SU-DHL-6 (cell line): ENCODE measurements around the gene SLC44A1.

Experiments
- H2AFZ ChIP-seq: fragments of 200-600 bp; sonication (generic); 2 replicates; pipeline ENCODE4 v1.6.1; 2014; ENCODE audit warnings: low read depth, mild to moderate bottlenecking, moderate library complexity, mixed read lengths, antibody characterized with exemption, low read length; ENCODE audit not compliant: severe bottlenecking
- H3F3A ChIP-seq: fragments of 200-600 bp; shearing (Covaris generic); 2 replicates; pipeline ENCODE4 v1.6.0; 2016; ENCODE audit warnings: antibody characterized with exemption, mild to moderate bottlenecking; ENCODE audit not compliant: insufficient read depth
- H3K27ac ChIP-seq: fragments of 200-600 bp; sonication (generic); 2 replicates; pipeline ENCODE4 v1.5.1; 2016; ENCODE audit warnings: low read depth, mild to moderate bottlenecking, low read length, moderate library complexity, mixed read lengths
- H3K27me3 ChIP-seq: fragments of 200-600 bp; sonication (generic), shearing (Covaris generic); 2 replicates; pipeline ENCODE4 v1.6.0; 2014; ENCODE audit warnings: mild to moderate bottlenecking, low read length
- H3K36me3 ChIP-seq: fragments of 200-600 bp; sonication (generic); 2 replicates; pipeline ENCODE4 v1.6.1; 2014; ENCODE audit warnings: mild to moderate bottlenecking, low read length, mixed read lengths
- H3K4me2 ChIP-seq: fragments of 300-600, 200-600 bp; shearing (Covaris generic), sonication (generic); 2 replicates; pipeline ENCODE4 v1.6.0; 2014; ENCODE audit warnings: low read length, low read depth, mild to moderate bottlenecking; ENCODE audit not compliant: poor library complexity, severe bottlenecking
- H3K4me3 ChIP-seq: fragments of 200-600 bp; sonication (generic); 2 replicates; pipeline ENCODE4 v1.5.1; 2014; ENCODE audit warnings: antibody characterized with exemption, low read length, mild to moderate bottlenecking, mixed read lengths; ENCODE audit not compliant: insufficient read depth, poor library complexity, severe bottlenecking
- H3K79me2 ChIP-seq: fragments of 200-600 bp; sonication (generic); 2 replicates; pipeline ENCODE4 v1.6.1; 2014; ENCODE audit warnings: mild to moderate bottlenecking, low read length, moderate library complexity; ENCODE audit not compliant: insufficient read depth
- H3K9ac ChIP-seq: fragments of 200-600 bp; sonication (generic); 2 replicates; pipeline ENCODE4 v1.7.0; 2014; ENCODE audit warnings: mild to moderate bottlenecking, low read length
- H3K9me2 ChIP-seq: fragments of 200-600 bp; sonication (generic); replicated peaks from 2 replicates; pipeline ENCODE4 v1.6.1; 2014; ENCODE audit warnings: low read length; ENCODE audit not compliant: insufficient read depth
- H3K9me3 ChIP-seq: fragments of 200-600 bp; sonication (generic); 2 replicates; pipeline ENCODE4 v1.6.1; 2014; ENCODE audit warnings: low read length, mixed read lengths; ENCODE audit not compliant: insufficient read depth
- H4K20me1 ChIP-seq: fragments of 200-600 bp; sonication (generic); 2 replicates; pipeline ENCODE4 v1.6.1; 2014; ENCODE audit warnings: low read depth, mild to moderate bottlenecking, antibody characterized with exemption, low read length, moderate library complexity, mixed read lengths
- CTCF ChIP-seq: fragments of 200-600 bp; sonication (generic); IDR thresholded peaks from one replicate; pipeline ENCODE4 v1.5.1; 2017; ENCODE audit warnings: antibody characterized with exemption, mild to moderate bottlenecking, low read length, moderate library complexity; ENCODE audit not compliant: insufficient read depth, poor library complexity, severe bottlenecking
- EZH2phosphoT487 ChIP-seq: fragments of 200-600 bp; sonication (generic), shearing (Covaris generic); conservative IDR thresholded peaks from 2 replicates; pipeline ENCODE4 v1.6.1; 2018; ENCODE audit warnings: mild to moderate bottlenecking, antibody characterized with exemption, low read length, moderate library complexity, mixed read lengths

The SLC44A1 gene

GRCh38 chr9:105415662-105415980 lies 171.2 kb downstream of the SLC44A1 start:
- Histone ChIP-seq H3K36me3 (no peaks in the 10 kb centered on the region), H3F3A (no peaks in the 10 kb centered on the region), H3K4me3 (no peak overlapping the region), H3K27ac (no peak overlapping the region), H2AFZ (no peak overlapping the region), H3K79me2 (no peaks in the 10 kb centered on the region), H3K9ac (no peak overlapping the region), H3K9me3 (no peaks in the 10 kb centered on the region), H3K27me3 (no peaks in the 10 kb centered on the region), H3K9me2 (no peaks in the 10 kb centered on the region), H3K4me2 (no peak overlapping the region), H4K20me1 (no peaks in the 10 kb centered on the region)
- TF ChIP-seq EZH2phosphoT487: no peak
- no peak for TF ChIP-seq CTCF

GRCh38 chr9:105416840-105417239 lies 172.4 kb downstream of the SLC44A1 start:
- TF ChIP-seq EZH2phosphoT487: no peak
- no peak for TF ChIP-seq CTCF
- no peak overlapping the region for H3K9ac ChIP-seq

GRCh38 chr9:105418588-105419500 lies 174.4 kb downstream of the SLC44A1 start:
- Histone ChIP-seq H4K20me1 (no peaks in the 10 kb centered on the region), H3K9me3 (no peaks in the 10 kb centered on the region), H3K36me3 (no peaks in the 10 kb centered on the region), H3K27ac (no peak overlapping the region), H3K9ac (no peak overlapping the region), H3F3A (no peaks in the 10 kb centered on the region), H3K79me2 (no peaks in the 10 kb centered on the region), H3K27me3 (no peaks in the 10 kb centered on the region), H2AFZ (no peak overlapping the region), H3K4me2 (no peak overlapping the region), H3K4me3 (no peak overlapping the region), H3K9me2 (no peaks in the 10 kb centered on the region)
- TF ChIP-seq CTCF (no peak), EZH2phosphoT487 (no peak)

More at GRCh38 chr9:105416840-105417239, 172.4 kb downstream of the SLC44A1 start:
- Histone ChIP-seq H3K27me3 (no peaks in the 10 kb centered on the region), H3K27ac (no peak overlapping the region), H2AFZ (no peak overlapping the region), H4K20me1 (no peaks in the 10 kb centered on the region), H3F3A (no peaks in the 10 kb centered on the region), H3K36me3 (no peaks in the 10 kb centered on the region), H3K4me3 (no peak overlapping the region), H3K4me2 (no peak overlapping the region), H3K79me2 (no peaks in the 10 kb centered on the region), H3K9me3 (no peaks in the 10 kb centered on the region), H3K9me2 (no peaks in the 10 kb centered on the region)
